Hematopoietic multipotent progenitor cell treated with erythropoietin and hydrocortisone succinate and interleukin-3 and kit ligand, for 6 days (in vitro differentiated cells): Measurements from ENCODE around the gene ELSPBP1.
"Not testable (repeated sequence)": the region's sequence is repeated elsewhere in the genome, so short reads cannot be mapped to it uniquely, and the experiment has no call there.

Source experiments
- DNase-seq: peaks from one replicate; pipeline ENCODE4 v3.0.0-alpha.2; 2015

Gene ELSPBP1

DNA sequence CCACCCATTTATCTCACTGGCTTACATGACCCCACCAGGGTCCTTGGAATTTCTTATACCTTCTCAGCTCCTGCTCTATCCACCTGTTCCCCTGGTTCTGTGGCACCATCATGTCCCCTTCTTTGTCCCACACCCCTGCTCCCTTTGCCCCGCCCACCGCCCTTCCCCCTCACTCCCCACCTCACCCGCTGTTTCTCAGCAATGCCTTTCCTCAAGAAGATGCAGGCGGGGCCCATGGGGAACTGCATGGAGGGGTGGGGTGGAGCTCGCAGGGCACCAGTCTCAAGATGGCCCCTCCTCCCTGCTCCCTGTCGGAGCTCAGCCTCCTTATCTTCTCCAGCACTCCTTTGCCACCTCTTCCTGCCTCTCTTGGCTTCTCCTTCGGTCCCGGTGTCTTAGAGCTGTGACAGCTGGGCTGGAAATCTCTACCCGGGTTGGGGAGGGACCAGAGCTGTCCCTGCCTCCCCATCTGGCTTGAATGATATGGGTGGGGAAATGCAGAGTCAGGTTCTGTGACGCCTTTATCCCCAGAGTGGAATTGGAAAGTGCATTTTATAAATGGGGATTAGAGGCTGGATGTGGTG lies 49.3 kb downstream of the ELSPBP1 start, which contains the start of gene CABP5:
Gene CABP5, minus strand, starts transcription at position 405 of the 584 bp plus-strand sequence. Its CDS starts 157 bp downstream, at position 248.
- peak; percentile 31 for DNase-seq

DNA sequence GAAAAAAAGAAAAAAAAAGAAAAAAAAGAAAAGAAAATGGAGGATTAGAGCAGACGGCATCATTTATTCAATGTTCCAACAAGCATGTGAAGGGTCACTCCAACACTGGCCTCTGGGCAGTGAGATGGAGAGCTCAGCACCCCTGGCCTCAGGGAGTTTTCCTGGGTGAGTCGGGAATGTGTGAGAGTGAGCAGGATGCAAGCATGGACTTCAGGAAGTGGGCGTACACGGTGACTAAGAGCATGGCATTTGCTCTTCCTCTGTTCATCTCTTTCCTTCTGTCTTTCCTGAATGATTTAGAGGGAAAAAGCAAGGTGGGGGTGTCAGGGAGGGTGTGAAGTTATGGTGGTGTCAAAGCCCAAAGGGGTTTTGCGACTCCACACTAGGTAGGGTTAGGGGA lies 50.1 kb downstream of the ELSPBP1 start:
- DNase-seq, result no peak

DNA sequence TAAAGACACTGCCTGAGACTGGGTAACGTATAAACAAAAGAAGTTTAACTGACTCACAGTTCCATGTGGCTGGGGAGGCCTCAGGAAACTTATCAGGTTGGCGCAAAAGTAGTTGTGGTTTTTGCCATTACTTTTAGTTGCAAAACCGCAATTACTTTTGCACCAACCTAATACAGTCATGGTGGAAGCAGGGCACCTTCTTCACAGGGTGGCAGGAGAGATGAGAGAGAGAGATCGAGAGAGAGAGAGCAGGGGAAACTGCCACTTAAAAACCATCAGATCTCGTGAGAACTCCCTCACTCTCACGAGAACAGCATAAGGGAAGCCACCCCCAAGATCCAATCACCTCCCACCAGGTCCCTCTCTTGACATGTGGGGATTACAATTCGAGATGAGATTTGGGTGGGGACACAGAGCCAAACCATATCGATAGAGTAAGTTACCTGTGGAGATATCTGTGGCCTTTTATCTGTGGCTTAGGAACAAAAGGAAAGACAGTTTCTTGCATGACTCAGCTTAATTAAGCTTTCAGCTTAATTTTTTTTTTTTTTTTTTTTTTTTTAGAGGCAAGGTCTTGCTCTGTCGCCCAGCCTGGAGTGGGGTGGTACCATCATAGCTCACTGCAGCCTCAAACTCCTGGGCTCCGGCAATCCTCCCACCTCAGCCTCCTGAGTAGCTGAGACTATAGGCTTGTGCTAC lies 57.1 kb downstream of the ELSPBP1 start:
- peak; percentile 36 for DNase-seq

DNA sequence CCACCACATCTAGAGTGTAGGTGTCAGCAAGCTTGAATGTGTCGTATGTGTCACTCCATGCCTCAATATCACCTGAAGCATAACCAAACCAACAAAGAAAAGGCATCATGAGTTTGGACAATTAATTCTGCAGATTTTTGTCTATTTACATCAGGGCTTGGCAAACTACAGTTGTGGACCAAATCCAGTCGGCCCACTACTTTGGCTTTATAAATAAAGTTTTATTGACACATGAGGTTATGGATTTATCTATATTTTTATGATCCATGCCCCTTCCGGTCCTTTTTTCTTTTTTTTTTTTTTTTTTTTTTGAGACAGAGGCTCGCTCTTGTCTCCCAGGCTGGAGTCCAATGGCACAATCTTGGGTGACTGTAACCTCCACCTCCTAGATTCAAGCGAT lies 58.6 kb downstream of the ELSPBP1 start:
- DNase-seq, result no peak

GRCh38 chr19:48053856-48054255 lies 59.4 kb downstream of the ELSPBP1 start:
- DNase-seq, result no peak

- no peak for DNase-seq
Measured at GRCh38 chr19:48059331-48059730, 64.9 kb downstream of the ELSPBP1 start.

GRCh38 chr19:48060381-48060780 lies 65.9 kb downstream of the ELSPBP1 start:
- DNase-seq, result no peak

DNA sequence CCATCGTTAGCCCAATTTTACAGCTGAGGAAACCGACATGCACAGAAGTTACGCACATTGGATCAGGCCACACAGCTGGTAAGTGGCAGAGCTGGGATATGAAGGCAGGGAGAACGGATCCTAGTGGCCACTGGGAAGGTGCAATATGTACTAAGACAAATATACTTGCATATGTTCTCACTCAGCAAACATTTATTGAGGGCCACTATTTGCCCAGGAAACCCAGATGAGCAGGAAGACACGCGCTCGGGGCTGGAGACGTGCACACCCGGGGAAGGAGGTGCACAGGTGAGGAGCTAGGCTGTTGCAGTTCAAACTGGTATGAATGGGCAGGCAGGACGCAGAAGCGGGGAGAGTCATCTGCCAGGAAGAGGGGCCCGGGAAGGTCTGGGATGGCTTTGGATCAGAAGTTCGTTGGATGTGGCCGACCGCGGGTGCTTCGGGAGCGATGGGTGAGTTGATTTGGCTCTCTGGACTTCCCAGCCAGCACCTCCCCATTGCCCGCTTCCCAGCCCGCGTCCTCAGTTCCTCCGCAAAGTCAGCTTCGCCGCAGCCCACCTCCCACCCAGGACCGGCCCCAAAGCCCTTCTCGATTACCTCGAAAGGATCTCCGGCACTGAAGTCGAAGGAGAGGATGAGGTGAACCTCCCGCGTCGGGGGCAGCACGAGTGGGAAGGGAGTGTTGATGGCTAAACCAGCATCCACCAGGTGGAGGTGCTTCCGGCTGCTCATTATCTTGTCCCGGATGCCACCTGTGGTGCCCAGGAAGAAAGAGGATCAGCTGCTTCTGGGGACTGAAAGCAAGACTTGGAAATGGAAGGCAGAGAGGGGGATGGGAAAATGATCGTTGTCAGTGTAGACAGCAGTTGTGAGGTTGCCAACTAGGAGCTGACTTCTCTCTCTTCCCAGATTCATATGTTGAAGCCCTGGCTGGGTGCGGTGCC lies 67.2 kb downstream of the ELSPBP1 start:
- DNase-seq, result no peak

GRCh38 chr19:48064509-48064908 lies 70.1 kb downstream of the ELSPBP1 start:
- no peak for DNase-seq

- DNase-seq, result no peak
Measured at GRCh38 chr19:48069435-48069834, 75.0 kb downstream of the ELSPBP1 start.

GRCh38 chr19:48070177-48070769 lies 75.8 kb downstream of the ELSPBP1 start:
- not testable (repeated sequence) for DNase-seq
